Testis (tissue), 3 donors: ENCODE data around the gene IZUMO2. TPM values are rescaled to one million over a fixed set of nuclear protein-coding genes. Genes with fewer than 3 reads are reported as not detected.

Experiments
- DNase-seq: peaks from one replicate; pipeline ENCODE4 v3.0.0-alpha.2; 2019
- H3K27ac ChIP-seq, 2 donors: fragments of 200-600 bp; sonication (generic); one replicate each; pipeline ENCODE4 v1.5.1; 2019
- H3K27me3 ChIP-seq: fragments of 200-600 bp; sonication (generic); one replicate; pipeline ENCODE4 v1.5.1; 2019
- H3K36me3 ChIP-seq: fragments of 200-600 bp; sonication (generic); one replicate; pipeline ENCODE4 v1.5.1; 2017; ENCODE audit warnings: low read depth; ENCODE audit errors: missing control alignments
- H3K4me1 ChIP-seq: fragments of 200-600 bp; sonication (generic); one replicate; pipeline ENCODE4 v1.5.1; 2019
- H3K4me3 ChIP-seq, 2 donors: fragments of 200-600 bp; sonication (generic); one replicate each; pipeline ENCODE4 v1.5.1; 2017 to 2019
- H3K9me3 ChIP-seq: fragments of 200-600 bp; sonication (generic); one replicate; pipeline ENCODE4 v1.5.1; 2017
- CTCF ChIP-seq, 3 experiments: fragments of 450-650 bp in 2 of 3; fragments of 200-600 bp in 1 of 3; sonication (generic) in 1 of 3; IDR thresholded peaks; one replicate each; pipeline ENCODE4 v1.5.1; 2016 to 2019; ENCODE audit warnings: antibody characterized with exemption in 3 of 3, mild to moderate bottlenecking in 2 of 3, moderate library complexity in 1 of 3
- POLR2A ChIP-seq: fragments of 450-650 bp; IDR thresholded peaks from one replicate; pipeline ENCODE4 v1.6.1; 2017; ENCODE audit warnings: antibody characterized with exemption, mild to moderate bottlenecking, moderate library complexity
- WGBS, 2 donors: methylation state at CpG; one replicate each; pipeline ENCODE4 v1.1.5; 2018; 5-methylcytosine and 5-hydroxymethylcytosine counted together
- intact Hi-C: fragments of 100-400 bp; cut with DNase I; formaldehyde crosslinking; loops from one replicate; pipeline ENCODE4 v1.15.1; 2023; ENCODE audit warnings: low total_unique reads
- polyA plus RNA-seq: library from polyadenylated mRNA; stranded (reverse); fragments of 350-450 nt; fragmentation: Illumina TruSeq; extraction: RNeasy Lipid Tissue Mini Kit (QIAGEN cat#74804); gene quantifications from one replicate; pipeline ENCODE4 v1.2.3, GENCODE V29; 2014; ENCODE audit warnings: low read depth, low replicate concordance; ENCODE audit not compliant: insufficient read depth
- total RNA-seq, 2 donors: library from RNA; depleted of rRNA; stranded (reverse); fragments of >200 nt; gene quantifications; one replicate each; pipeline ENCODE4 v1.2.3, GENCODE V29; 2016

Gene IZUMO2
- total and polyA plus RNA-seq, 3 donors from 2014 or later = 18.0 to 56.1 (median 37.3) TPM

GRCh38 chr19:50196322-50196932 is 33.3 kb upstream of the IZUMO2 start:
- TF ChIP-seq CTCF (IDR thresholded peaks at IDR 0.05) (no peak), POLR2A (no peak)
- no peak for DNase-seq
- Histone ChIP-seq H3K4me1 (peaks cover 10% of the 10 kb centered on the region), H3K36me3 (no peaks in the 10 kb centered on the region), H3K27me3 (no peaks in the 10 kb centered on the region), H3K27ac (no peak overlapping the region), H3K4me3 (no peak overlapping the region), H3K9me3 (no peaks in the 10 kb centered on the region)
- intact Hi-C loops = no loop called here
- 71 to 85% methylated on average over 4 of the region's 4 CpGs for WGBS, 2 donors

- H3K36me3 ChIP-seq = no peaks in the 10 kb centered on the region
- no peak overlapping the region for H3K27ac ChIP-seq
- H3K9me3 ChIP-seq = no peaks in the 10 kb centered on the region
- intact Hi-C loops = no loop called here
- H3K27me3 ChIP-seq = no peaks in the 10 kb centered on the region
- peaks cover 10% of the 10 kb centered on the region for H3K4me1 ChIP-seq
- no peak for DNase-seq
- 72 to 87% methylated on average over 5 of the region's 5 CpGs for WGBS, 2 donors
- no peak overlapping the region for H3K4me3 ChIP-seq
- no peak for TF ChIP-seq CTCF (IDR thresholded peaks at IDR 0.05)
- TF ChIP-seq POLR2A = no peak
These were observed 32.1 kb upstream of the IZUMO2 start for GRCh38 chr19:50195224-50195623.

- no peak for DNase-seq
- H3K9me3 ChIP-seq = no peaks in the 10 kb centered on the region
- intact Hi-C loops = no loop called here
- H3K27me3 ChIP-seq = no peaks in the 10 kb centered on the region
- no peaks in the 10 kb centered on the region for H3K36me3 ChIP-seq
- no peak overlapping the region for H3K4me3 ChIP-seq
- no peaks in the 10 kb centered on the region for H3K4me1 ChIP-seq
- WGBS, 2 donors = 72 to 76% methylated on average over 13 of the region's 13 CpGs
- TF ChIP-seq POLR2A (no peak), CTCF (IDR thresholded peaks at IDR 0.05) (no peak)
- H3K27ac ChIP-seq = no peak overlapping the region
These were observed 29.6 kb upstream of the IZUMO2 start for GRCh38 chr19:50192463-50193211.

- Histone ChIP-seq H3K27ac (no peak overlapping the region), H3K27me3 (no peaks in the 10 kb centered on the region), H3K4me3 (no peak overlapping the region), H3K9me3 (no peaks in the 10 kb centered on the region), H3K4me1 (no peaks in the 10 kb centered on the region), H3K36me3 (no peaks in the 10 kb centered on the region)
- WGBS, 2 donors = 35 to 46% methylated on average over 4 of the region's 4 CpGs
- DNase-seq = no peak
- intact Hi-C loops = no loop called here
- no peak for TF ChIP-seq POLR2A
These were observed 28.1 kb upstream of the IZUMO2 start for GRCh38 chr19:50191216-50191615.

GRCh38 chr19:50190439-50190891 is 27.4 kb upstream of the IZUMO2 start:
- Histone ChIP-seq H3K36me3 (no peaks in the 10 kb centered on the region), H3K4me1 (no peaks in the 10 kb centered on the region), H3K27me3 (no peaks in the 10 kb centered on the region), H3K27ac (no peak overlapping the region), H3K4me3 (no peak overlapping the region), H3K9me3 (no peaks in the 10 kb centered on the region)
- WGBS, 2 donors = 72 to 76% methylated on average over 8 of the region's 8 CpGs
- no peak for DNase-seq
- TF ChIP-seq POLR2A (no peak), CTCF (IDR thresholded peaks at IDR 0.05) (no peak)
- intact Hi-C loops = no loop called here
